Astrocyte of the cerebellum (primary cell): Measurements from ENCODE around the gene ZMIZ2.
"Not testable (repeated sequence)": the region's sequence is repeated elsewhere in the genome, so short reads cannot be mapped to it uniquely, and the experiment has no call there.

Experiments used
- DNase-seq: peaks from one replicate; pipeline ENCODE4 v3.0.0-alpha.2; 2011; ENCODE audit warnings: low read depth
- H3K4me3 ChIP-seq: 2 replicates; pipeline ENCODE4 v1.5.1; 2011; ENCODE audit warnings: mild to moderate bottlenecking, low read depth, low read length, moderate library complexity
- in situ Hi-C: cut with HindIII; loops from 2 replicates; pipeline ENCODE4 v1.10.0; 2017; ENCODE audit warnings: low sequenced_read_pairs
- TF ChIP-seq, protein P1 (sequence below): IDR thresholded peaks from 2 replicates; pipeline ENCODE4 v1.5.1; 2012; ENCODE audit warnings: low read length, low read depth, moderate library complexity, mild to moderate bottlenecking; ENCODE audit errors: missing control alignments

The ZMIZ2 gene

DNA sequence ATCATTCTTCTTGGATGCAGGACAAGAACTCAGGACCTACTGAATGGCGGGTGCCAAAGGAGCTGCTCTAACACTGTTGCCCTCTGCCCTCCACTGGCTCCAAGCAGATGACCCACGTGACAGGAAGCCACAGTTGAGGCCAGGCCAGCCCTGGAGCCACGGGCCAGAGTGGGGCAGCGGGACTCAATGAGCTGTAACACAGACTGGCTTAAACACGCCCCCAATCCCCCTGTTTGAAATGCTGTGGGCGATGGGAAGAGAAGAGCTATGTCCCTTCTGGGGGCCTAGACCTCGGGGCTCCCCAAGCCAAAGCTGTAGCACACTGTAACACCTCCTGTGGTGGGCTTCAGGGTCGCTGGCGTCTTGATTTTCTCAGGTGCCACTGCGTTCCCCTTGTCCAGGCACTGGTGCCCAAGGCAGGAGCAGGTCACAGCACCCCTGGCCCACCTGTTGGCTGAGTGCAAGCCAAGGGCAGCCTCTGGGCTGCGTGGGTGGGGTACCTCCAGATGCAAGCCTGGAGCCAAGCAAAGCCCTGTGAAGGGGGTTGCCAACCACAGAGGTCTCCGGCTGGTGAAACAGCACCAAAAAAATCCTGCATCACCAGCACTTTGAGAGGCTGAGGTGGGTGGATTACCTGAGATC lies 18.6 kb upstream of the ZMIZ2 start:
- no peak overlapping the region for H3K4me3 ChIP-seq
- in situ Hi-C loops = no loop called here
- TF ChIP-seq, protein P1, sequence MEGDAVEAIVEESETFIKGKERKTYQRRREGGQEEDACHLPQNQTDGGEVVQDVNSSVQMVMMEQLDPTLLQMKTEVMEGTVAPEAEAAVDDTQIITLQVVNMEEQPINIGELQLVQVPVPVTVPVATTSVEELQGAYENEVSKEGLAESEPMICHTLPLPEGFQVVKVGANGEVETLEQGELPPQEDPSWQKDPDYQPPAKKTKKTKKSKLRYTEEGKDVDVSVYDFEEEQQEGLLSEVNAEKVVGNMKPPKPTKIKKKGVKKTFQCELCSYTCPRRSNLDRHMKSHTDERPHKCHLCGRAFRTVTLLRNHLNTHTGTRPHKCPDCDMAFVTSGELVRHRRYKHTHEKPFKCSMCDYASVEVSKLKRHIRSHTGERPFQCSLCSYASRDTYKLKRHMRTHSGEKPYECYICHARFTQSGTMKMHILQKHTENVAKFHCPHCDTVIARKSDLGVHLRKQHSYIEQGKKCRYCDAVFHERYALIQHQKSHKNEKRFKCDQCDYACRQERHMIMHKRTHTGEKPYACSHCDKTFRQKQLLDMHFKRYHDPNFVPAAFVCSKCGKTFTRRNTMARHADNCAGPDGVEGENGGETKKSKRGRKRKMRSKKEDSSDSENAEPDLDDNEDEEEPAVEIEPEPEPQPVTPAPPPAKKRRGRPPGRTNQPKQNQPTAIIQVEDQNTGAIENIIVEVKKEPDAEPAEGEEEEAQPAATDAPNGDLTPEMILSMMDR = no peak
- DNase-seq = no peak

DNA sequence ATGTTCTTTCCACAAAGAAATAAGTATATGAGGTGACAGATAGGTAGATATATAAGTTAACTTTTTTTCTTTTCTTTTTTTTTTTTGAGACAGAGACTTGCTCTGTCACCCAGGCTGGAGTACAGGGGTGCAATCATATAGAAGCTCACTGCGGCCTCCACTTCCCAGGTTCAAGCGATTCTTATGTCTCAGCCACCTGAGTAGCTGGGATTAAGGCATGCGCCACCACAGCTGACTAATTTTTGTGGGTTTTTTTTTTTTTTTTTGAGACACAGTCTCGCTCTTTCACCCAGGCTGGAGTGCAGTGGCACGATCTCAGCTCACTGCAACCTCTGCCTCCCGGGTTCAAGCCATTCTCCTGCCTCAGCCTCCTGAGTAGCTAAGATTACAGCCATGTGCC lies 15.7 kb upstream of the ZMIZ2 start:
- H3K4me3 ChIP-seq, in situ Hi-C loops, DNase-seq: not testable (repeated sequence)

DNA sequence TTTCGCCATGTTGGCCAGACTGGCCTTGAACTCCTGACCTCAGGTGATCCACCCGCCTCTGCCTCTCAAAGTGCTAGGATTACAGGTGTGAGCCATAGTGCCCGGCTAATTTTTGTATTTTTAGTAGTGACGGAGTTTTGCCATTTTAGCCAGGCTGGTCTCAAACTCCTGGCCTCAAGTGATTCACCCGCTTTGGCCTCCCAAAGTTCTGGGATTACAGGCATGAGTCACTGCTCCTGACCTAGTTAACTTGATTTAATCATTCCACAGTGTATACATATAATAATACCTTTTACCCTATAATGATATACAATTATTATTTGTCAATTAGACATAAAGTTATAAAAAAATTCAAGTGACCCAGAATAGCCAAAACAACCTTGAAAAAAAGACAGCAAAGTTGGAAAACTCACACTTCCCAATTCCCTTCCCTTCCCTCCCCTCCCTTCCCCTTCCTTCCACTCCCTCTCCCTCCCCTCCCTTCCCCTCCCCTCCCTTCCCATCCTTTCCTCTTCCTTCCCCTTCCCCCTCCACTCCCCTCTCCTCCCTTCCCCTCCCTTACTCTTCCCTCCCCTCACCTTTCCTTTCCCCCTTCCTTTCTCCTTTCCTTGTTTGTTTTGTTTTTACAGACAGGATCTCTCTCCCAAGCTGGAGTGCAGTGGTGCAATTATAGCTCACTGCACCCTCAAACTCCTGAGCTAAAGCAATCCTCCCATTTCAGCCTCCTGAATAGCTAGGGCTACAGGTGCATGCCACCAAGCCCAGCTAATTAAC lies 14.8 kb upstream of the ZMIZ2 start:
- TF ChIP-seq, protein P1 = no peak
- in situ Hi-C loops = no loop called here
- H3K4me3 ChIP-seq = no peak overlapping the region
- DNase-seq = no peak

DNA sequence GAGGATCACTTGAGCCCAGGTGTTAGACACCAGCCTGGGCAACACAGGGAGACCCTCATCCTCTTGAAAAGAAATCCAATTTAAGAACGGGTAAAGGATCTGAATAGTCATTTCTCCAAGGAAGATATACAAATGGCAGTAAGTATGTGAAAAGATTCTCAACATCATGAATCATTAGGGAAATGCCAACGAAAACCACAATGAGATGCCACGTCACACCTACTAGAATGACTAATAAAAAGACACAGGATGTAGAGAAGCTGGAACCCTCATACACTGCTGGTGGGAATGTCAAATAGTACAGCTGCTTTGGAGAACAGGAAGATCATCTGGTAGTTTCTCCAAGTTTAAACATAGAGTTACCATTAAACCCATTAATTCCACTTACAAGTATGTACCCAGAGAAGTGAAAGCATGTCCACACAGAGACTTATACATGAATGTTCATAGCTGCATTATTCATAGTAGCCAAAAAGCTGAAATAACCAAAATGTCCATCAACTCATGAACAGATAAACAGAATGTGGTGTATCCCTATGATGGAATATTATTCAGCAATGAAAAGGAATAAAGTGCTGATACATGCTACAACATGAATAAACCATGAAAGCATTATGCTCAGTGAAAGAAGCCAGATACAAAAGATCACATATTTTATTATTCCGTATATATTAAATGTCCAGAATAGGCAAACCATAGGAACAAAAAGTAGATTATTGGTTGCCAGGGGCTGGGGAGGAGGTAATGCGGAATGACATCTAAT lies 13.1 kb upstream of the ZMIZ2 start:
- TF ChIP-seq, protein P1 = no peak
- peak; percentile 94 for DNase-seq
- in situ Hi-C loops = no loop called here
- no peak overlapping the region for H3K4me3 ChIP-seq

DNA sequence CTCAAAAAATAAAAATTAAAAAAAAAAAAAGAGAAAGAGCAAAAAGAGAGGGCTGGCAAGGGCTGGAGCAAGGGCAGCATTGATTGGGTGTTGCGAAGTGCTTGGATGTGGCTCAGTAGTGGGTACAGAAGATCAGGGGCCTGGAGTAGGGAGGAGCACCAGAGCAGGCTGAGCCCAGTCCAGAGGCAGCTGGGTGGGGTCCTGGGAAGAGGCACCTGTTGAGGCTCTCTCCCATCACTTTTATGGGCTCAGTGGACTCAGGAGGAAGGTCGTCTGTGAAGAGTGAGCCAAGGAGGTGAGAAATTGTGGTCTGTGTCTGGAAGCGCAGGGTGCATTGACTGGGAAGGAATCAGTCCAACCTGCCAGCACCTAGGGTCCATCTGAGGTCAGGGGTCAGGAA lies 11.8 kb upstream of the ZMIZ2 start:
- TF ChIP-seq, protein P1 = no peak
- in situ Hi-C loops = no loop called here
- H3K4me3 ChIP-seq = no peak overlapping the region

DNA sequence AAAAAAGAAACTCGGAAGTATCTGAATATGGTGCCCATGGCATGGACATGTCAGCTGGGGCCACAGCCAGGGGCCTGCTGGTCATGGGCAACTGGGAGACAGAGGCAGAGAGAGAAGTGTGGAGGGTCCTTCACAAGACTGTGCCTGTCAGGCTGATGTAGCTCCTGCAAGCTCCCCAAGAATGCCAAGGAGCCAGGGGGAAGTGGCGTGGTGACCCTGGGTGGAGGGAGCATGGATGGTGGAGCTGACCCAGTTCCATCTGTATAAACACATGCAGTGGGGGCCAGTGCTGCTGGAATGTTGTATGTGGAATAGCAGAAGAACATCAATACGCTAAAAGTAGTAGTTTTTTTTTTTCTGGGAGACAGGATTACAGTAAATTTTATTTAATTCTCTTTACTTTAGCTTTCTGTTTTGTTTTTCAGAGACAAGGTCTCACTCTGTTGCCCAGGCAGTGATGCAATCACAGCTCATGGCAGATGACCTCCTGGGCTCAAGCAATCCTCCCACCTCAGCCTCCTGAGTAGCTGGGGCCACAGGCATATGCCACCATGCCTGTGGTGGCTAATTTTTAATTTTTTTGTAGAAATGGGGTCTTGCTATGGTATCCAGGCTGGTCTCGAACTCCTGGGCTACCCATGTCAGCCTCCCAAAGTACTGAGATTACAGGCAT lies 10.5 kb upstream of the ZMIZ2 start:
- no peak for DNase-seq
- TF ChIP-seq, protein P1 = no peak
- H3K4me3 ChIP-seq = no peak overlapping the region
- in situ Hi-C loops = no loop called here

More for the DNA sequence above, 11.8 kb upstream of the ZMIZ2 start:
- DNase-seq = no peak
